Ureter (tissue), 1 donor: ENCODE results near the gene CHD2. TPM values are rescaled to one million over a fixed set of nuclear protein-coding genes. Genes with fewer than 3 reads are reported as not detected.
"Not testable (repeated sequence)": the region's sequence is repeated elsewhere in the genome, so short reads cannot be mapped to it uniquely, and the experiment has no call there.

Experiments used
- DNase-seq: peaks from one replicate; pipeline ENCODE4 v3.0.0-alpha.2; 2020; ENCODE audit warnings: low spot score
- total RNA-seq: library from RNA; stranded (reverse); gene quantifications from one replicate; pipeline ENCODE4 v1.2.4, GENCODE V29; 2023
- donor health status: DM: yes; HTN: yes; CAD: no.

Gene CHD2
- total RNA-seq, 1 donor from 2014 or later: 193 TPM

GRCh38 chr15:93048759-93049161 is 148.6 kb downstream of the CHD2 start:
- peak; percentile 70 for DNase-seq

- no peak for DNase-seq
Observed at GRCh38 chr15:93049233-93049632, 149.1 kb downstream of the CHD2 start.

- no peak for DNase-seq
Observed at GRCh38 chr15:93049914-93050578, 149.9 kb downstream of the CHD2 start.

GRCh38 chr15:93050648-93051047 is 150.5 kb downstream of the CHD2 start:
- no peak for DNase-seq

- DNase-seq: no peak
Observed at GRCh38 chr15:93051236-93052089, 151.3 kb downstream of the CHD2 start.

GRCh38 chr15:93052090-93052879 is 152.2 kb downstream of the CHD2 start:
- no peak for DNase-seq

- no peak for DNase-seq
Observed at GRCh38 chr15:93055211-93055610, 155.1 kb downstream of the CHD2 start.

- DNase-seq: no peak
Observed at GRCh38 chr15:93056836-93057235, 156.7 kb downstream of the CHD2 start.

GRCh38 chr15:93057618-93058017 is 157.5 kb downstream of the CHD2 start:
- no peak for DNase-seq

- DNase-seq: no peak
Observed at GRCh38 chr15:93058128-93058527, 158.0 kb downstream of the CHD2 start.

GRCh38 chr15:93058904-93059427 is 158.8 kb downstream of the CHD2 start:
- DNase-seq: no peak

- no peak for DNase-seq
Observed at GRCh38 chr15:93059442-93059841, 159.3 kb downstream of the CHD2 start.

- no peak for DNase-seq
Observed at GRCh38 chr15:93060336-93061248, 160.5 kb downstream of the CHD2 start.

GRCh38 chr15:93062628-93063261 is 162.6 kb downstream of the CHD2 start:
- not testable (repeated sequence) for DNase-seq

- no peak for DNase-seq
Observed at GRCh38 chr15:93063262-93063671, 163.1 kb downstream of the CHD2 start.

GRCh38 chr15:93063796-93064690 is 163.9 kb downstream of the CHD2 start:
- DNase-seq: no peak

GRCh38 chr15:93065641-93066045 is 165.5 kb downstream of the CHD2 start:
- DNase-seq: no peak

- no peak for DNase-seq
Observed at GRCh38 chr15:93066224-93066681, 166.1 kb downstream of the CHD2 start.
